Smooth muscle cell (in vitro differentiated cells): ENCODE data around the gene WNT7B. TPM values are rescaled to one million over a fixed set of nuclear protein-coding genes. Genes with fewer than 3 reads are reported as not detected.

ENCODE experiments used
- DNase-seq: peaks from one replicate; lab custom pipeline; 2025; ENCODE audit not compliant: unreplicated experiment; lab: John Stamatoyannopoulos, UW
- H2AFZ ChIP-seq: fragments of 200-600 bp; sonication (generic); 2 replicates; pipeline ENCODE4 v1.6.0; 2016; ENCODE audit warnings: antibody characterized with exemption, low read depth, mild to moderate bottlenecking
- H3F3A ChIP-seq: fragments of 200-600 bp; sonication (generic); 2 replicates; pipeline ENCODE4 v1.6.0; 2017; ENCODE audit warnings: antibody characterized with exemption, low read depth
- H3K27ac ChIP-seq: fragments of 200-600 bp; sonication (generic); 2 replicates; pipeline ENCODE4 v1.5.1; 2016; ENCODE audit warnings: low read depth, mild to moderate bottlenecking
- H3K27me3 ChIP-seq: fragments of 200-600 bp; sonication (generic); 2 replicates; pipeline ENCODE4 v1.6.1; 2016; ENCODE audit warnings: low read depth, mild to moderate bottlenecking
- H3K36me3 ChIP-seq: fragments of 200-600 bp; sonication (generic); 2 replicates; pipeline ENCODE4 v1.5.1; 2016; ENCODE audit warnings: low read depth
- H3K4me1 ChIP-seq: fragments of 200-600 bp; sonication (generic); 2 replicates; pipeline ENCODE4 v1.5.1; 2016; ENCODE audit warnings: low read depth
- H3K4me2 ChIP-seq: fragments of 200-600 bp; sonication (generic); 2 replicates; pipeline ENCODE4 v1.6.0; 2016; ENCODE audit warnings: mild to moderate bottlenecking
- H3K4me3 ChIP-seq: fragments of 200-600 bp; sonication (generic); 2 replicates; pipeline ENCODE4 v1.5.1; 2016; ENCODE audit warnings: mild to moderate bottlenecking
- H3K79me2 ChIP-seq: fragments of 200-600 bp; sonication (generic); 2 replicates; pipeline ENCODE4 v1.6.0; 2016; ENCODE audit warnings: low read depth, mild to moderate bottlenecking
- H3K9ac ChIP-seq: fragments of 200-600 bp; sonication (generic); 2 replicates; pipeline ENCODE4 v1.6.0; 2016; ENCODE audit warnings: low read depth
- H3K9me3 ChIP-seq: fragments of 200-600 bp; sonication (generic); replicated peaks from 2 replicates; pipeline ENCODE4 v1.5.1; 2016; ENCODE audit warnings: low read depth
- H4K20me1 ChIP-seq: fragments of 200-600 bp; sonication (generic); 2 replicates; pipeline ENCODE4 v1.6.0; 2016; ENCODE audit warnings: low read depth
- WGBS: methylation state at CpG from one replicate; pipeline ENCODE4 v1.1.7; 2016; ENCODE audit warnings: low lambda C conversion rate; 5-methylcytosine and 5-hydroxymethylcytosine counted together
- polyA plus RNA-seq: library from polyadenylated mRNA; unstranded; fragments of >200 nt; fragmentation: Nextera tagmentation; extraction: Ambion mirVana; gene quantifications from 2 replicates; pipeline ENCODE4 v1.2.1, GENCODE V29; 2016
- total RNA-seq: library from RNA; depleted of rRNA; stranded (reverse); fragments of >200 nt; gene quantifications from 2 replicates; pipeline ENCODE4 v1.2.3, GENCODE V29; 2014
- TF ChIP-seq, protein P1 (sequence below): fragments of 200-600 bp; sonication (generic); IDR thresholded peaks from 2 replicates; pipeline ENCODE4 v1.5.1; 2017; ENCODE audit warnings: borderline replicate concordance, mild to moderate bottlenecking, antibody characterized with exemption; ENCODE audit not compliant: insufficient read depth, poor library complexity, severe bottlenecking

WNT7B gene
- total and polyA plus RNA-seq, 2 experiments from 2014 or later, result 0.69 to 1.6 TPM

DNA sequence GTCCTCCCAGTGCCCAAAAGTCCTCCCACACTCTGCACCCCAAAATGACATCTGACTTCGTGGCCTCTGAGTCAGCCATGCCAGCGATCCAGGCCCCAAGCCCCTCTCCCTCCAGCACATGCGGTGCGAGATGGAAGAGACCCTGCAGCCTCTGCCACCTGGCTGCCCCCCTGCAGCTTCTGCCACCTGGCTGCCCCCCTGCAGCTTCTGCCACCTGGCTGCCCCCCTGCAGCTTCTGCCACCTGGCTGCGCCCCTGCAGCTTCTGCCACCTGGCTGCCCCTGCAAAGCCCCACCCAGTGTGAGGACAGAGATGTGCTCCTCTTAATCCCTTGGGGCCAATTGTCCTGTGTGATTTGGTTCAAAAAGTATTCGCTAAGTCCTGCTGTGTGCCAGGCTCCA lies 68.0 kb downstream of the WNT7B start:
- H3F3A ChIP-seq, result no peaks in the 10 kb centered on the region
- H3K4me1 ChIP-seq, result peaks cover 19% of the 10 kb centered on the region
- H2AFZ ChIP-seq, result no peak overlapping the region
- H3K36me3 ChIP-seq, result no peaks in the 10 kb centered on the region
- no peak for DNase-seq
- no peaks in the 10 kb centered on the region for H3K9me3 ChIP-seq
- no peak overlapping the region for H3K4me3 ChIP-seq
- no peaks in the 10 kb centered on the region for H3K27me3 ChIP-seq
- H3K4me2 ChIP-seq, result no peak overlapping the region
- no peaks in the 10 kb centered on the region for H4K20me1 ChIP-seq
- no peak overlapping the region for H3K9ac ChIP-seq
- H3K79me2 ChIP-seq, result no peaks in the 10 kb centered on the region
- TF ChIP-seq, protein P1, sequence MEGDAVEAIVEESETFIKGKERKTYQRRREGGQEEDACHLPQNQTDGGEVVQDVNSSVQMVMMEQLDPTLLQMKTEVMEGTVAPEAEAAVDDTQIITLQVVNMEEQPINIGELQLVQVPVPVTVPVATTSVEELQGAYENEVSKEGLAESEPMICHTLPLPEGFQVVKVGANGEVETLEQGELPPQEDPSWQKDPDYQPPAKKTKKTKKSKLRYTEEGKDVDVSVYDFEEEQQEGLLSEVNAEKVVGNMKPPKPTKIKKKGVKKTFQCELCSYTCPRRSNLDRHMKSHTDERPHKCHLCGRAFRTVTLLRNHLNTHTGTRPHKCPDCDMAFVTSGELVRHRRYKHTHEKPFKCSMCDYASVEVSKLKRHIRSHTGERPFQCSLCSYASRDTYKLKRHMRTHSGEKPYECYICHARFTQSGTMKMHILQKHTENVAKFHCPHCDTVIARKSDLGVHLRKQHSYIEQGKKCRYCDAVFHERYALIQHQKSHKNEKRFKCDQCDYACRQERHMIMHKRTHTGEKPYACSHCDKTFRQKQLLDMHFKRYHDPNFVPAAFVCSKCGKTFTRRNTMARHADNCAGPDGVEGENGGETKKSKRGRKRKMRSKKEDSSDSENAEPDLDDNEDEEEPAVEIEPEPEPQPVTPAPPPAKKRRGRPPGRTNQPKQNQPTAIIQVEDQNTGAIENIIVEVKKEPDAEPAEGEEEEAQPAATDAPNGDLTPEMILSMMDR, result no peak
- 86% methylated on average over 6 of the region's 6 CpGs for WGBS
- H3K27ac ChIP-seq, result no peak overlapping the region

DNA sequence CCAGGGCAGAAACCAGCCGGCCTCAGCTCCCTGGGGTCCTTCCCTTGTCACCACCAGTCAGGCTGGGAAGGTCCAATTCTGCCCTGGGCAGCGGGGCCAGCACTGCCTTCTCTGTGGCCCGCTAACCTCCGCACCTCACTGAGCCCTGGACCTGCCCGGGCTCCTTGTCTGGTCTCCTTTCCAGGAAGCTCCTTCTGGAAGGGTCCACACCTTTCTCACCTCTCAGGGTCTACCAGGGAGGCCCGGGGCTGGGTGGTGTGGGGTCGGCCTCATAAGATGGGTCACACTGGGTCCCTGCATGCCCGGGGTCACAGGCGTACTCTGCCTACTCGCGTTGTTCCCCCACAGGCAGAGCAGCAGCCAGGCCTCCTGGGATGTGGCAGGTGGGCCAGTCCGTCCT lies 69.0 kb downstream of the WNT7B start:
- TF ChIP-seq, protein P1, result no peak
- Histone ChIP-seq H3K36me3 (no peaks in the 10 kb centered on the region), H3K27me3 (no peaks in the 10 kb centered on the region), H3K27ac (no peak overlapping the region), H4K20me1 (no peaks in the 10 kb centered on the region), H3K4me1 (peaks cover 23% of the 10 kb centered on the region), H3F3A (no peaks in the 10 kb centered on the region), H2AFZ (no peak overlapping the region), H3K9ac (no peak overlapping the region), H3K4me2 (no peak overlapping the region), H3K4me3 (no peak overlapping the region), H3K79me2 (no peaks in the 10 kb centered on the region), H3K9me3 (no peaks in the 10 kb centered on the region)
- no peak for DNase-seq
- WGBS, result 88% methylated on average over 12 of the region's 12 CpGs

DNA sequence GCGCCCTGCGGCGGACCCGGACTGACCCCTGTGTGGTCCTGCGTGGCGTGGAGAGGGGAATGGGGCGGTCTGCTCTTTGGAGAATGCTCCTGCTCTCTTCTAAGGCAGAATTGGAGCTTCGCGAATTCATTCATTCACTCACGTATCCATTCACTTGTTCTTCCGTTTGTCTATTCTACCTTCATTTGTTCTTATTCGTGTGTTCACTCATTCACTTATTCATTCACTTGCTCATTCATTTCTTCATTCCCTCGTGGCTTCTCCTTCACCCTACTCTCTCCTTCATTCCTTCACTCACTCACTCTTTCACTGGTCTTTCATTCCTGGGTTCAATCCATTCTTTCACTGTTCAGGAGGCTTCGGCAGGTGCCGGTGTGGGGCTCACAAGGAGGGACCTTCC lies 69.6 kb downstream of the WNT7B start:
- Histone ChIP-seq H3K27me3 (no peaks in the 10 kb centered on the region), H3K4me1 (peaks cover 25% of the 10 kb centered on the region), H3K79me2 (no peaks in the 10 kb centered on the region), H3K4me2 (no peak overlapping the region), H3F3A (no peaks in the 10 kb centered on the region), H3K36me3 (no peaks in the 10 kb centered on the region), H3K4me3 (no peak overlapping the region), H3K27ac (no peak overlapping the region), H3K9ac (no peak overlapping the region), H4K20me1 (no peaks in the 10 kb centered on the region), H2AFZ (no peak overlapping the region), H3K9me3 (no peaks in the 10 kb centered on the region)
- no peak for DNase-seq
- TF ChIP-seq, protein P1, result no peak
- 96% methylated on average over 15 of the region's 15 CpGs for WGBS

- H3F3A ChIP-seq, result no peaks in the 10 kb centered on the region
- no peaks in the 10 kb centered on the region for H3K79me2 ChIP-seq
- no peak overlapping the region for H2AFZ ChIP-seq
- TF ChIP-seq, protein P1, result no peak
- H3K4me3 ChIP-seq, result no peak overlapping the region
- H3K27me3 ChIP-seq, result no peaks in the 10 kb centered on the region
- WGBS, result 93% methylated on average over 13 of the region's 13 CpGs
- peaks cover 25% of the 10 kb centered on the region for H3K4me1 ChIP-seq
- H4K20me1 ChIP-seq, result no peaks in the 10 kb centered on the region
- no peak overlapping the region for H3K4me2 ChIP-seq
- H3K9me3 ChIP-seq, result no peaks in the 10 kb centered on the region
- H3K9ac ChIP-seq, result no peak overlapping the region
- no peaks in the 10 kb centered on the region for H3K36me3 ChIP-seq
- no peak overlapping the region for H3K27ac ChIP-seq
- DNase-seq, result no peak
Measured at GRCh38 chr22:45906946-45907345, 70.0 kb downstream of the WNT7B start.
